CD4-positive, alpha-beta T cell treated with Interleukin-2 at 100 ng/mL for 4 hours (primary cell): Measurements from ENCODE around the gene PI4KB.

Source experiments
- DNase-seq: peaks from one replicate; pipeline ENCODE4 v3.0.0-alpha.2; 2020; ENCODE audit warnings: low spot score

The PI4KB gene

GRCh38 chr1:151346082-151346768, 19.0 kb upstream of the PI4KB start:
- no peak for DNase-seq

GRCh38 chr1:151344291-151344690, 17.1 kb upstream of the PI4KB start:
- DNase-seq, result no peak

GRCh38 chr1:151343587-151343986, 16.4 kb upstream of the PI4KB start:
- no peak for DNase-seq

- DNase-seq, result no peak
Observed at GRCh38 chr1:151342569-151342968, 15.4 kb upstream of the PI4KB start.

- DNase-seq, result no peak
Observed at GRCh38 chr1:151342021-151342420, 14.8 kb upstream of the PI4KB start.

- DNase-seq, result peak; percentile 79
Observed at GRCh38 chr1:151340870-151341754, 13.9 kb upstream of the PI4KB start.

- DNase-seq, result no peak
Observed at GRCh38 chr1:151336556-151336955, 9.3 kb upstream of the PI4KB start.

- DNase-seq, result no peak
Observed at GRCh38 chr1:151334822-151335221, 7.6 kb upstream of the PI4KB start.

GRCh38 chr1:151327903-151328674, 873 bp upstream of the PI4KB start:
- no peak for DNase-seq

GRCh38 chr1:151326619-151327222, 495 bp downstream of the PI4KB start:
- DNase-seq, result peak; percentile 71

- no peak for DNase-seq
Observed at GRCh38 chr1:151325646-151326429, 1.4 kb downstream of the PI4KB start.

- DNase-seq, result no peak
Observed at GRCh38 chr1:151325231-151325630, 2.0 kb downstream of the PI4KB start.

- DNase-seq, result no peak
Observed at GRCh38 chr1:151324390-151324930, 2.8 kb downstream of the PI4KB start.

GRCh38 chr1:151318975-151319374, 8.2 kb downstream of the PI4KB start:
- no peak for DNase-seq

GRCh38 chr1:151315565-151316235, 11.5 kb downstream of the PI4KB start:
- DNase-seq, result no peak

GRCh38 chr1:151314137-151314875, 12.9 kb downstream of the PI4KB start:
- DNase-seq, result no peak

- DNase-seq, result no peak
Observed at GRCh38 chr1:151313501-151313900, 13.7 kb downstream of the PI4KB start.

- DNase-seq, result no peak
Observed at GRCh38 chr1:151312826-151313225, 14.4 kb downstream of the PI4KB start.

GRCh38 chr1:151312411-151312810, 14.8 kb downstream of the PI4KB start:
- no peak for DNase-seq
